ENCODE measurements around the gene HHLA2. TPM values are rescaled to one million over a fixed set of nuclear protein-coding genes. Genes with fewer than 3 reads are reported as not detected.

HHLA2 gene
- total and polyA plus RNA-seq, 4 donors = 0.18 to 0.40 (median 0.28) TPM

GRCh38 chr3:108409800-108410178, 113.4 kb downstream of the HHLA2 start:
- H3K27me3 ChIP-seq (ENCODE audit: control insufficient read depth, insufficient read depth, low read length) = no peaks in the 10 kb centered on the region
- H3K27ac ChIP-seq (ENCODE audit: low read depth, low read length) = no peak overlapping the region
- no peak for DNase-seq (ENCODE audit: low read depth in 4 of 6, low spot score in 6 of 6)
- H3K4me1 ChIP-seq (ENCODE audit: control insufficient read depth, insufficient read depth, low read length) = no peaks in the 10 kb centered on the region
- WGBS (ENCODE audit: insufficient coverage) = 100% methylated on average over 3 of the region's 4 CpGs
- no peak overlapping the region for H3K4me3 ChIP-seq (ENCODE audit: low read depth, low read length)
- no peaks in the 10 kb centered on the region for H3K9me3 ChIP-seq (ENCODE audit: control insufficient read depth, insufficient read depth, low read length)
- no peaks in the 10 kb centered on the region for H3K36me3 ChIP-seq (ENCODE audit: control insufficient read depth, insufficient read depth, low read length)

- Histone ChIP-seq H3K27ac (ENCODE audit: low read depth, low read length) (no peak overlapping the region), H3K27me3 (ENCODE audit: control insufficient read depth, insufficient read depth, low read length) (no peaks in the 10 kb centered on the region), H3K4me1 (ENCODE audit: control insufficient read depth, insufficient read depth, low read length) (no peaks in the 10 kb centered on the region), H3K9me3 (ENCODE audit: control insufficient read depth, insufficient read depth, low read length) (no peaks in the 10 kb centered on the region), H3K36me3 (ENCODE audit: control insufficient read depth, insufficient read depth, low read length) (no peaks in the 10 kb centered on the region), H3K4me3 (ENCODE audit: low read depth, low read length) (no peak overlapping the region)
- WGBS (ENCODE audit: insufficient coverage) = 93% methylated on average over 10 of the region's 11 CpGs
- DNase-seq (ENCODE audit: low read depth in 4 of 6, low spot score in 6 of 6) = no peak
Measured at GRCh38 chr3:108410531-108410984, 114.2 kb downstream of the HHLA2 start.

GRCh38 chr3:108412121-108412750, 115.9 kb downstream of the HHLA2 start:
- no peaks in the 10 kb centered on the region for H3K9me3 ChIP-seq (ENCODE audit: control insufficient read depth, insufficient read depth, low read length)
- no peaks in the 10 kb centered on the region for H3K27me3 ChIP-seq (ENCODE audit: control insufficient read depth, insufficient read depth, low read length)
- WGBS (ENCODE audit: insufficient coverage) = no CpG with 5 or more reads among the region's 6 CpGs
- H3K36me3 ChIP-seq (ENCODE audit: control insufficient read depth, insufficient read depth, low read length) = no peaks in the 10 kb centered on the region
- H3K4me3 ChIP-seq (ENCODE audit: low read depth, low read length) = no peak overlapping the region
- DNase-seq (ENCODE audit: low read depth in 4 of 6, low spot score in 6 of 6) = no peak
- H3K27ac ChIP-seq (ENCODE audit: low read depth, low read length) = no peak overlapping the region
- no peaks in the 10 kb centered on the region for H3K4me1 ChIP-seq (ENCODE audit: control insufficient read depth, insufficient read depth, low read length)

GRCh38 chr3:108414007-108414406, 117.7 kb downstream of the HHLA2 start:
- H3K36me3 ChIP-seq (ENCODE audit: control insufficient read depth, insufficient read depth, low read length) = no peaks in the 10 kb centered on the region
- no peak overlapping the region for H3K4me3 ChIP-seq (ENCODE audit: low read depth, low read length)
- H3K4me1 ChIP-seq (ENCODE audit: control insufficient read depth, insufficient read depth, low read length) = no peaks in the 10 kb centered on the region
- H3K27ac ChIP-seq (ENCODE audit: low read depth, low read length) = no peak overlapping the region
- H3K9me3 ChIP-seq (ENCODE audit: control insufficient read depth, insufficient read depth, low read length) = no peaks in the 10 kb centered on the region
- 76% methylated on average over 5 of the region's 5 CpGs for WGBS (ENCODE audit: insufficient coverage)
- H3K27me3 ChIP-seq (ENCODE audit: control insufficient read depth, insufficient read depth, low read length) = no peaks in the 10 kb centered on the region
- DNase-seq (ENCODE audit: low read depth in 4 of 6, low spot score in 6 of 6) = no peak

GRCh38 chr3:108415661-108416060, 119.3 kb downstream of the HHLA2 start:
- Histone ChIP-seq H3K4me3 (ENCODE audit: low read depth, low read length) (no peak overlapping the region), H3K9me3 (ENCODE audit: control insufficient read depth, insufficient read depth, low read length) (no peaks in the 10 kb centered on the region), H3K27ac (ENCODE audit: low read depth, low read length) (no peak overlapping the region), H3K36me3 (ENCODE audit: control insufficient read depth, insufficient read depth, low read length) (no peaks in the 10 kb centered on the region), H3K27me3 (ENCODE audit: control insufficient read depth, insufficient read depth, low read length) (no peaks in the 10 kb centered on the region), H3K4me1 (ENCODE audit: control insufficient read depth, insufficient read depth, low read length) (no peaks in the 10 kb centered on the region)
- whole genome bisulfite sequencing (ENCODE audit: insufficient coverage) = no CpG with 5 or more reads among the region's 3 CpGs
- DNase-seq (ENCODE audit: low read depth in 4 of 6, low spot score in 6 of 6) = no peak

GRCh38 chr3:108416111-108416869, 119.9 kb downstream of the HHLA2 start:
- WGBS (ENCODE audit: insufficient coverage) = 89% methylated on average over 3 of the region's 4 CpGs

GRCh38 chr3:108420926-108421325, 124.6 kb downstream of the HHLA2 start:
- H3K27ac ChIP-seq (ENCODE audit: low read depth, low read length) = no peak overlapping the region
- H3K27me3 ChIP-seq (ENCODE audit: control insufficient read depth, insufficient read depth, low read length) = no peaks in the 10 kb centered on the region
- 100% methylated on average over 2 of the region's 2 CpGs for WGBS (ENCODE audit: insufficient coverage)
- DNase-seq (ENCODE audit: low read depth in 4 of 6, low spot score in 6 of 6) = no peak
- H3K4me3 ChIP-seq (ENCODE audit: low read depth, low read length) = no peak overlapping the region
- no peaks in the 10 kb centered on the region for H3K4me1 ChIP-seq (ENCODE audit: control insufficient read depth, insufficient read depth, low read length)
- no peaks in the 10 kb centered on the region for H3K36me3 ChIP-seq (ENCODE audit: control insufficient read depth, insufficient read depth, low read length)
- H3K9me3 ChIP-seq (ENCODE audit: control insufficient read depth, insufficient read depth, low read length) = no peaks in the 10 kb centered on the region

More at GRCh38 chr3:108416111-108416869, 119.9 kb downstream of the HHLA2 start:
- Histone ChIP-seq H3K36me3 (ENCODE audit: control insufficient read depth, insufficient read depth, low read length) (no peaks in the 10 kb centered on the region), H3K27me3 (ENCODE audit: control insufficient read depth, insufficient read depth, low read length) (no peaks in the 10 kb centered on the region), H3K9me3 (ENCODE audit: control insufficient read depth, insufficient read depth, low read length) (no peaks in the 10 kb centered on the region), H3K27ac (ENCODE audit: low read depth, low read length) (no peak overlapping the region), H3K4me1 (ENCODE audit: control insufficient read depth, insufficient read depth, low read length) (no peaks in the 10 kb centered on the region), H3K4me3 (ENCODE audit: low read depth, low read length) (no peak overlapping the region)
- no peak for DNase-seq (ENCODE audit: low read depth in 4 of 6, low spot score in 6 of 6)

Other genes with a start within 250 kb of the HHLA2 start
- 100 to 1,000 TPM; 102 to 232 TPM for gene CD47, start 205.5 kb upstream of the HHLA2 start, total RNA-seq
- 10 to 100 TPM; 79.0 to 86.2 TPM for gene CD47, start 205.5 kb upstream of the HHLA2 start, polyA plus RNA-seq (ENCODE audit: insufficient read length in 2 of 2)
- 10 to 100 TPM; 54.3 to 75.2 TPM for gene IFT57, start 74.1 kb upstream of the HHLA2 start, total RNA-seq
- gene IFT57, start 74.1 kb upstream of the HHLA2 start, polyA plus RNA-seq (ENCODE audit: insufficient read length in 2 of 2) = 10 to 100 TPM; 64.8 to 78.9 TPM
- 1 to 10 TPM; 1.2 TPM for gene MYH15, start 214.0 kb downstream of the HHLA2 start, total RNA-seq
- under 1 TPM; 0.35 to 0.62 TPM for gene MYH15, start 214.0 kb downstream of the HHLA2 start, polyA plus RNA-seq (ENCODE audit: insufficient read length in 2 of 2)